H1 (cell line): Measurements from ENCODE around the gene KLHL21. TPM values are rescaled to one million over a fixed set of nuclear protein-coding genes. Genes with fewer than 3 reads are reported as not detected.

Source experiments
- CTCF ChIA-PET: fragments of 300-600 bp; sonication (Branson Sonifier 250); formaldehyde crosslinking; loops from one replicate; lab custom pipeline; 2021; ENCODE audit not compliant: partially characterized antibody; lab: Charles Lee
- POLR2A ChIA-PET: fragments of 300-600 bp; sonication (Branson Sonifier 250); formaldehyde crosslinking; loops from one replicate; lab custom pipeline; 2021; ENCODE audit warnings: inconsistent platforms; ENCODE audit not compliant: partially characterized antibody; lab: Charles Lee
- DNase-seq, 2 experiments: peaks; one replicate each; pipeline versions ENCODE4 v3.0.0 to v3.0.0-alpha.2; 2010 to 2022; ENCODE audit warnings: low spot score in 2 of 2, low read depth in 1 of 2, mixed read lengths in 1 of 2
- FAIRE-seq: peaks from 2 replicates; lab custom pipeline; 2011; peaks lifted over from hg19 to GRCh38; lab: Jason Lieb, UNC
- H2AFZ ChIP-seq: 2 replicates; pipeline ENCODE4 v1.8.1; 2012; ENCODE audit warnings: low read length, inconsistent platforms
- H2AK5ac ChIP-seq: 2 replicates; pipeline ENCODE4 v1.6.1; 2013; ENCODE audit warnings: low read depth, low read length
- H2BK120ac ChIP-seq: replicated peaks from 2 replicates; pipeline ENCODE3; 2013; ENCODE audit warnings: low read depth, low read length, inconsistent platforms
- H2BK12ac ChIP-seq: 2 replicates; pipeline ENCODE4 v1.6.1; 2013; ENCODE audit warnings: low read depth, low read length
- H2BK15ac ChIP-seq: 2 replicates; pipeline ENCODE4 v1.6.1; 2013; ENCODE audit warnings: low read length
- H2BK20ac ChIP-seq: 2 replicates; pipeline ENCODE4 v1.6.1; 2013; ENCODE audit warnings: low read length
- H2BK5ac ChIP-seq: 2 replicates; pipeline ENCODE4 v1.6.1; 2013; ENCODE audit warnings: low read depth, low read length
- H3K14ac ChIP-seq: 2 replicates; pipeline ENCODE4 v1.6.1; 2013; ENCODE audit warnings: inconsistent platforms; ENCODE audit not compliant: insufficient read length
- H3K18ac ChIP-seq: 2 replicates; pipeline ENCODE4 v1.6.1; 2013; ENCODE audit warnings: low read length; ENCODE audit errors: extremely low read depth
- H3K23ac ChIP-seq: 2 replicates; pipeline ENCODE4 v1.6.1; 2013; ENCODE audit warnings: inconsistent platforms; ENCODE audit not compliant: insufficient read length
- H3K23me2 ChIP-seq: 2 replicates; pipeline ENCODE4 v1.6.1; 2013; ENCODE audit warnings: low read depth, low read length
- H3K27ac ChIP-seq: 2 replicates; pipeline ENCODE4 v1.6.1; 2011; ENCODE audit warnings: low read depth, low read length, inconsistent platforms
- H3K27me3 ChIP-seq, 4 experiments: replicated peaks in 1 of 4; 1 replicate in 1 of 4; 2 replicates in 3 of 4; pipeline versions ENCODE4 v1.6.1 to v1.8.1; 2011 to 2013; ENCODE audit warnings: low read length in 3 of 4, mild to moderate bottlenecking in 3 of 4, inconsistent platforms in 2 of 4, mixed read lengths in 2 of 4, moderate library complexity in 1 of 4; ENCODE audit not compliant: control insufficient read depth in 3 of 4, insufficient read depth in 3 of 4; ENCODE audit errors: extremely low read depth in 1 of 4
- H3K36me3 ChIP-seq, 4 experiments: 2 replicates each; pipeline versions ENCODE4 v1.6.1 to v1.8.1; 2011 to 2013; ENCODE audit warnings: mild to moderate bottlenecking in 4 of 4, low read length in 3 of 4, moderate library complexity in 2 of 4, control low read depth in 1 of 4, inconsistent platforms in 1 of 4; ENCODE audit not compliant: insufficient read depth in 4 of 4, control insufficient read depth in 2 of 4
- H3K4ac ChIP-seq: replicated peaks from 2 replicates; pipeline ENCODE3; 2013; ENCODE audit warnings: low read length, low read depth, mixed read lengths, inconsistent platforms; ENCODE audit not compliant: insufficient read length
- H3K4me1 ChIP-seq, 4 experiments: replicated peaks in 1 of 4; 1 replicate in 1 of 4; 2 replicates in 3 of 4; pipeline versions ENCODE4 v1.6.1 to v1.8.1; 2011 to 2013; ENCODE audit warnings: low read length in 3 of 4, inconsistent platforms in 2 of 4, mixed read lengths in 1 of 4; ENCODE audit not compliant: insufficient read depth in 4 of 4, control insufficient read depth in 3 of 4
- H3K4me2 ChIP-seq, 2 experiments: 2 replicates each; pipeline versions ENCODE4 v1.6.1 to v1.8.1; 2011 to 2013; ENCODE audit warnings: low read depth in 2 of 2, low read length in 2 of 2, control low read depth in 1 of 2, inconsistent platforms in 1 of 2, mild to moderate bottlenecking in 1 of 2; ENCODE audit not compliant: insufficient read depth in 1 of 2
- H3K4me3 ChIP-seq, 4 experiments: fragments of 200-600, 300-600 bp in 1 of 4; sonication (generic), shearing (Covaris generic), sonication (Bioruptor Twin) in 1 of 4; 2 replicates each; pipeline versions ENCODE4 v1.5.1 to v1.8.1; 2011 to 2016; ENCODE audit warnings: low read length in 4 of 4, low read depth in 3 of 4, control low read depth in 2 of 4, inconsistent platforms in 2 of 4, mild to moderate bottlenecking in 2 of 4, mixed read lengths in 1 of 4, moderate library complexity in 1 of 4; ENCODE audit not compliant: insufficient read depth in 2 of 4; ENCODE audit errors: extremely low read depth in 1 of 4
- H3K56ac ChIP-seq: replicated peaks from 2 replicates; pipeline ENCODE3; 2013; ENCODE audit warnings: low read depth, mild to moderate bottlenecking, mixed read lengths, low read length, inconsistent platforms; ENCODE audit not compliant: insufficient read length
- H3K79me1 ChIP-seq: 2 replicates; pipeline ENCODE4 v1.6.1; 2013; ENCODE audit warnings: low read depth, low read length, control low read depth
- H3K79me2 ChIP-seq, 2 experiments: 2 replicates each; pipeline versions ENCODE4 v1.6.1 to v1.8.1; 2012 to 2013; ENCODE audit warnings: low read length in 2 of 2, mild to moderate bottlenecking in 2 of 2, inconsistent platforms in 1 of 2; ENCODE audit not compliant: insufficient read depth in 2 of 2, control insufficient read depth in 1 of 2
- H3K9ac ChIP-seq, 4 experiments: replicated peaks in 1 of 4; 1 replicate in 1 of 4; 2 replicates in 3 of 4; pipeline versions ENCODE4 v1.6.1 to v1.8.1; 2011 to 2013; ENCODE audit warnings: low read depth in 3 of 4, low read length in 3 of 4, control low read depth in 2 of 4, mild to moderate bottlenecking in 2 of 4, moderate library complexity in 2 of 4, inconsistent platforms in 1 of 4; ENCODE audit errors: extremely low read depth in 1 of 4
- H3K9me3 ChIP-seq, 2 experiments: 2 replicates each; pipeline versions ENCODE4 v1.6.1 to v1.8.1; 2012 to 2013; ENCODE audit warnings: mild to moderate bottlenecking in 2 of 2, moderate library complexity in 2 of 2, control low read depth in 1 of 2, inconsistent platforms in 1 of 2, low read depth in 1 of 2, low read length in 1 of 2, mixed read lengths in 1 of 2; ENCODE audit not compliant: insufficient read depth in 2 of 2
- H4K20me1 ChIP-seq, 2 experiments: replicated peaks in 1 of 2; 2 replicates each; pipeline versions ENCODE3 to v1.8.1; 2011 to 2013; ENCODE audit warnings: inconsistent platforms in 2 of 2, low read length in 2 of 2, mild to moderate bottlenecking in 1 of 2; ENCODE audit not compliant: insufficient read depth in 2 of 2, control insufficient read depth in 1 of 2
- H4K5ac ChIP-seq: 2 replicates; pipeline ENCODE4 v1.6.1; 2013; ENCODE audit warnings: low read length, low read depth, mixed read lengths, inconsistent platforms; ENCODE audit not compliant: insufficient read length
- H4K8ac ChIP-seq: 2 replicates; pipeline ENCODE4 v1.8.0; 2013; ENCODE audit warnings: mild to moderate bottlenecking, moderate library complexity, low read length, inconsistent platforms; ENCODE audit not compliant: insufficient read depth; ENCODE audit errors: extremely low read depth
- H4K91ac ChIP-seq: replicated peaks from 2 replicates; pipeline ENCODE3; 2013; ENCODE audit warnings: low read length, mixed read lengths, inconsistent platforms; ENCODE audit not compliant: insufficient read length
- ASH2L ChIP-seq: fragments of 200-600, 300-600 bp; sonication (generic); IDR thresholded peaks from one replicate; pipeline ENCODE4 v1.7.1; 2017; ENCODE audit warnings: low read length
- CREB1 ChIP-seq: IDR thresholded peaks from 2 replicates; pipeline ENCODE4 v1.6.1; 2012; ENCODE audit warnings: inconsistent platforms
- E2F6 ChIP-seq: IDR thresholded peaks from 2 replicates; pipeline ENCODE4 v1.6.1; 2012; ENCODE audit warnings: inconsistent platforms
- GABPA ChIP-seq: IDR thresholded peaks from 2 replicates; pipeline ENCODE4 v1.6.1; 2011; ENCODE audit warnings: mild to moderate bottlenecking, low read length, moderate library complexity, borderline replicate concordance; ENCODE audit not compliant: insufficient read depth
- POLR2A ChIP-seq, 2 experiments: IDR thresholded peaks; 1 replicate in 1 of 2; 2 replicates in 1 of 2; pipeline ENCODE4 v1.6.1; 2011; ENCODE audit warnings: low read depth in 2 of 2, low read length in 2 of 2, mild to moderate bottlenecking in 2 of 2; ENCODE audit errors: control extremely low read depth in 1 of 2
- POLR2AphosphoS5 ChIP-seq: IDR thresholded peaks from 2 replicates; pipeline ENCODE4 v1.6.1; 2011; ENCODE audit warnings: low read depth, low read length
- RBBP5 ChIP-seq: IDR thresholded peaks from 2 replicates; pipeline ENCODE4 v1.7.1; 2012; ENCODE audit warnings: low read depth, mild to moderate bottlenecking, inconsistent platforms, low read length, moderate library complexity, borderline replicate concordance
- SP1 ChIP-seq: IDR thresholded peaks from 2 replicates; pipeline ENCODE4 v1.6.1; 2011; ENCODE audit warnings: low read depth, low read length
- SP2 ChIP-seq: IDR thresholded peaks from 2 replicates; pipeline ENCODE4 v1.6.1; 2012; ENCODE audit warnings: mild to moderate bottlenecking, low read length, inconsistent platforms
- TAF1 ChIP-seq: IDR thresholded peaks from 2 replicates; pipeline ENCODE4 v1.6.1; 2011; ENCODE audit warnings: mild to moderate bottlenecking, low read depth, low read length
- TBP ChIP-seq: IDR thresholded peaks from 2 replicates; pipeline ENCODE4 v1.6.1; 2011; ENCODE audit warnings: low read depth, low read length, improper control_type of control experiment
- WGBS, 2 experiments: shearing (Covaris generic) in 1 of 2; methylation state at CpG; one replicate each; pipeline versions ENCODE4 v1.1.6 to v1.1.7; 2013 to 2015; ENCODE audit warnings: low lambda C conversion rate in 2 of 2, mixed read lengths in 2 of 2, inconsistent platforms in 1 of 2, low coverage in 1 of 2, missing lambda C conversion rate in 1 of 2; ENCODE audit not compliant: insufficient replicate concordance in 2 of 2, insufficient coverage in 1 of 2, insufficient read length in 1 of 2; ENCODE audit errors: extremely low coverage in 1 of 2, missing lambda C conversion rate in 1 of 2; 5-methylcytosine and 5-hydroxymethylcytosine counted together
- polyA plus RNA-seq, 7 experiments: library from polyadenylated mRNA; depleted of rRNA in 3 of 7; stranded (reverse) in 5 of 7; unstranded in 2 of 7; fragments of >200 nt in 5 of 7; fragments of 200-250 nt in 2 of 7; gene quantifications; 1 replicate in 5 of 7; 2 replicates in 1 of 7; 4 replicates in 1 of 7; pipeline versions ENCODE4 v1.2.1 to v1.2.3, GENCODE V29; 2011 to 2013; ENCODE audit warnings: missing spikeins in 2 of 7, mixed read lengths in 2 of 7
- total RNA-seq: library from RNA; stranded (reverse); fragmentation: NEBNext Ultra II Directional; extraction: Animal tissue kit (Norgen Biotek cat#: 25700); gene quantifications from 2 replicates; pipeline ENCODE4 v1.2.1, GENCODE V29; 2021

The KLHL21 gene
- total and polyA plus RNA-seq, 2 of the 8 experiments (the other 6 are each of a cell fraction or from before 2014, with no cell fraction given): 11.9 to 22.3 TPM

- no peak within 1 kb of the TSS for H3K23ac ChIP-seq
- ChIA-PET CTCF (interaction anchor here (1.1 to 4.3 kb wide), 7 partner anchors 13 to 156 kb away, joined by 3 to 23 read pairs (median 4); partner anchors contain the start of genes NOL9 and TAS1R1), POLR2A (interaction anchor here (1.2 to 17.4 kb wide), 6 partner anchors 8 to 27 kb away, joined by 3 to 196 read pairs (median 4); partner anchors contain the start of gene KLHL21)
- no peaks in the 10 kb centered on the region for H3K36me3 ChIP-seq
- H3K4me1 ChIP-seq: peaks cover 0 to 17% (median 13%) of the 10 kb centered on the region in 4 experiments; a peak in 6 of 7 replicates
- H2BK20ac ChIP-seq: no peak within 1 kb of the TSS
- FAIRE-seq (peak; percentile 73), DNase-seq (peak; percentile 82 to 96)
- 34% methylated on average over 41 of the region's 58 CpGs; no CpG with 5 or more reads in 1 of the 2 experiments for WGBS, 2 experiments
- peaks cover 5% of the 10 kb centered on the region for H3K79me1 ChIP-seq
- H3K23me2 ChIP-seq: peaks cover 5% of the 10 kb centered on the region
- peak within 1 kb of the TSS; percentile 87 to 93 for H3K4me2 ChIP-seq
- peak within 1 kb of the TSS; percentile 26 to 60 (median 54); a peak in 6 of 7 replicates for H3K9ac ChIP-seq
- peak within 1 kb of the TSS; percentile 6; the same call in 1 of the 2 replicates for H3K27ac ChIP-seq
- H3K14ac ChIP-seq: no peak within 1 kb of the TSS
- no peaks in the 10 kb centered on the region for H3K9me3 ChIP-seq
- no peak within 1 kb of the TSS for H2BK120ac ChIP-seq
- peak within 1 kb of the TSS; percentile 68 for H2AK5ac ChIP-seq
- H3K79me2 ChIP-seq: peaks cover 0 to 13% of the 10 kb centered on the region in 2 experiments; a peak in 1 of 4 replicates
- H2BK5ac ChIP-seq: peak within 1 kb of the TSS; percentile 76; the same call in 1 of the 2 replicates
- peaks cover 0 to 15% of the 10 kb centered on the region in 2 experiments for H4K20me1 ChIP-seq
- H4K8ac ChIP-seq: peak within 1 kb of the TSS; percentile 72
- peak within 1 kb of the TSS; percentile 24; the same call in 1 of the 2 replicates for H2BK15ac ChIP-seq
- peak within 1 kb of the TSS; percentile 52 for H4K91ac ChIP-seq
- H3K27me3 ChIP-seq: no peaks in the 10 kb centered on the region; a peak in 2 of 7 replicates
- no peak within 1 kb of the TSS for H3K56ac ChIP-seq
- H2BK12ac ChIP-seq: peak within 1 kb of the TSS; percentile 32
- peak within 1 kb of the TSS; percentile 66 to 75 (median 72) for H3K4me3 ChIP-seq
- H4K5ac ChIP-seq: peak within 1 kb of the TSS; percentile 7
- peak within 1 kb of the TSS; percentile 44 for H3K4ac ChIP-seq
- peak within 1 kb of the TSS; percentile 15; the same call in 1 of the 2 replicates for H3K18ac ChIP-seq
- peak within 1 kb of the TSS; percentile 34; the same call in 1 of the 2 replicates for H2AFZ ChIP-seq
- TF ChIP-seq TAF1 (peak; percentile 62), TBP (peak; percentile 58; the same call in 1 of the 2 replicates), SP1 (0 out of 2 replicates have a peak, but pooled peaks have one; percentile 55), CREB1 (peak; percentile 94), POLR2A (IDR thresholded peaks at IDR 0.05; ENCODE audit: control extremely low read depth in 1 of 2, low read depth in 2 of 2, low read length in 2 of 2) (peak in 1 of 2 experiments; percentile 92; a peak in 2 of 3 replicates), E2F6 (0 out of 2 replicates have a peak, but pooled peaks have one; percentile 41), ASH2L (peak; percentile 79), RBBP5 (peak; percentile 74), GABPA (peak; percentile 82; the same call in 1 of the 2 replicates), SP2 (no peak), POLR2AphosphoS5 (peak; percentile 88)
These were observed 23.1 kb downstream of the KLHL21 start, which contains the start of gene ZBTB48 for GRCh38 chr1:6579374-6580118. Gene ZBTB48 (plus strand): TSS chr1:6579994. CDS start chr1:6580610, 616 bp downstream.
